ENCODE measurements around the gene SYNGR4.
A peak's percentile ranks its signal among the peaks of the same experiment; 100 is the strongest.

Gene SYNGR4

DNA sequence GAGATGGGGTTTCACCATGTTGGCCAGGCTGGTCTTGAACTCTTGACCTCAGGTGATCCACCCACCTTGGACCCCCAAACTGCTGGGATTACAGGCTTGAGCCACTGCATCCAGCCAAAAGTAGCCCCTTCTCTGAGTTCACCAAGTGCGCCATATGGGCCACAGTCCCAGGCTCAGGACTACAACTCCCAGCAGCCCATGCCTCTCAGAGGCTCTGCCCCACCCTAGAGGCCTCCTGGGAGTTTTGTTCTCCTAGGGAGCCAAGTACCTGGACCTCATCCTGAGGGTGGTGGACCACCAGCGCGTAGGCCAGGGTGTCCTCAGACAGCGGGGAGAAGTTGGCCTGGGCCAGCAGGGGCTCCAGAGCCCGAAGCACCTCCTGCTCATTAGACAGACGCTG, 19.3 kb upstream of the SYNGR4 start:
- ATAC-seq = peak; percentile 44; the same call in 2 of the 3 replicates
- TF ChIP-seq ZC3H10 (CRISPR knock-in tag; IDR thresholded peaks at IDR 0.05) (no peak), ARNTL (CRISPR knock-in tag; IDR thresholded peaks at IDR 0.05; ENCODE audit: borderline replicate concordance, low read depth) (no peak), RARB (CRISPR knock-in tag; IDR thresholded peaks at IDR 0.05) (no peak)
- TF ChIP-seq, protein P1, sequence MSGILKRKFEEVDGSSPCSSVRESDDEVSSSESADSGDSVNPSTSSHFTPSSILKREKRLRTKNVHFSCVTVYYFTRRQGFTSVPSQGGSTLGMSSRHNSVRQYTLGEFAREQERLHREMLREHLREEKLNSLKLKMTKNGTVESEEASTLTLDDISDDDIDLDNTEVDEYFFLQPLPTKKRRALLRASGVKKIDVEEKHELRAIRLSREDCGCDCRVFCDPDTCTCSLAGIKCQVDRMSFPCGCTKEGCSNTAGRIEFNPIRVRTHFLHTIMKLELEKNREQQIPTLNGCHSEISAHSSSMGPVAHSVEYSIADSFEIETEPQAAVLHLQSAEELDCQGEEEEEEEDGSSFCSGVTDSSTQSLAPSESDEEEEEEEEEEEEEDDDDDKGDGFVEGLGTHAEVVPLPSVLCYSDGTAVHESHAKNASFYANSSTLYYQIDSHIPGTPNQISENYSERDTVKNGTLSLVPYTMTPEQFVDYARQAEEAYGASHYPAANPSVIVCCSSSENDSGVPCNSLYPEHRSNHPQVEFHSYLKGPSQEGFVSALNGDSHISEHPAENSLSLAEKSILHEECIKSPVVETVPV (CRISPR knock-in tag; IDR thresholded peaks at IDR 0.05) = no peak

DNA sequence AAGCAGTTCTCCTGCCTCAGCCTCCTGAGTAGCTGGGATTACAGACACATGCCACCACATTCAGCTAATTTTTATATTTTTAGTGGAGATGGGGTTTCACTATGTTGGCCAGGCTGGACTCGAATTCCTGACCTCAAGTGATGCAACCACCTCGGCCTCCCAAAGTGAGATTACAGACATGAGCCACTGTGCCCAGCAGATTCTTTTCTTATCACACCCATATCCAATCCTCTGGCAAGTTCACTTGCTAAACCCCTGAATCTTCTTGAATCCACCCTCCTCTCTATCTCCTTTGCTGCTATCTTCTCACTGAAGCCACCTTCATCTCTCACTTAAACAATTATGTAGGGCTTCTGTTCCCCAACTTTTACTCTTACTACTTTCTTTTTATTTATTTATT, 18.0 kb upstream of the SYNGR4 start:
- TF ChIP-seq ZFP3 (CRISPR knock-in tag; IDR thresholded peaks at IDR 0.05) = no peak
- TF ChIP-seq PPARA (CRISPR knock-in tag; IDR thresholded peaks at IDR 0.05; ENCODE audit: borderline replicate concordance) = no peak
- no peak for TF ChIP-seq GLIS3 (CRISPR knock-in tag; IDR thresholded peaks at IDR 0.05)
- no peak for TF ChIP-seq ZC3H10 (CRISPR knock-in tag; IDR thresholded peaks at IDR 0.05)
- no peak for TF ChIP-seq RARB (CRISPR knock-in tag; IDR thresholded peaks at IDR 0.05)
- TF ChIP-seq TOX (CRISPR knock-in tag; IDR thresholded peaks at IDR 0.05; ENCODE audit: borderline replicate concordance) = no peak
- TF ChIP-seq ZNF70 (CRISPR knock-in tag; IDR thresholded peaks at IDR 0.05) = no peak
- TF ChIP-seq BACH2 (CRISPR knock-in tag; IDR thresholded peaks at IDR 0.05; ENCODE audit: borderline replicate concordance) = no peak
- TF ChIP-seq OSR1 (CRISPR knock-in tag; IDR thresholded peaks at IDR 0.05) = no peak
- ATAC-seq = no peak

DNA sequence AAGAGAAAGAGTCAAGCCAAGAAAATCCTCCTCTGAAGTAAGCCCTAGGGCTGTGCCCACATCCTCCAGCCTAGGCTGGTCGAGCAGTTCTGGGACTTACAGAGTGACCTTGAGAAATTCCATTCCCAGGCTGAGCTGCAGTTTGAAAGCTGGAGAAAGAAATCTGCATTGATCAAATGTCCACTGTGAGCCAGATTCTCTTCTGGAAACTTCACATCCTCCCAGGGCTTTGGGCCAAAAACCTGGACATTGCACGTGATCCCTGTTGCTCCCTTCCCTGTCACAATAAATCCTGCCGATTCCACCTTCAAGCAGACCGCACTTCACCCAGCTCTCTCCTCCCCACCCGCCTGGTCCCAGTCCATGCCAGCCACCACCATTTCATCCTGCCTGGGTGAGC, 16.1 kb upstream of the SYNGR4 start:
- peak; percentile 71 for ATAC-seq
- TF ChIP-seq SNAI2 (CRISPR knock-in tag; IDR thresholded peaks at IDR 0.05) (no peak), ZFP30 (CRISPR knock-in tag; IDR thresholded peaks at IDR 0.05) (no peak), ZC3H10 (CRISPR knock-in tag; IDR thresholded peaks at IDR 0.05) (no peak), BACH2 (CRISPR knock-in tag; IDR thresholded peaks at IDR 0.05; ENCODE audit: borderline replicate concordance) (no peak), CSDC2 (CRISPR knock-in tag; IDR thresholded peaks at IDR 0.05) (no peak), GLIS3 (CRISPR knock-in tag; IDR thresholded peaks at IDR 0.05) (no peak), PPARA (CRISPR knock-in tag; IDR thresholded peaks at IDR 0.05; ENCODE audit: borderline replicate concordance) (no peak), ZFP3 (CRISPR knock-in tag; IDR thresholded peaks at IDR 0.05) (no peak), ZNF8 (CRISPR knock-in tag; IDR thresholded peaks at IDR 0.05) (no peak), TCF4 (CRISPR knock-in tag; IDR thresholded peaks at IDR 0.05; ENCODE audit: borderline replicate concordance) (no peak), ZNF565 (CRISPR knock-in tag; conservative IDR thresholded peaks at IDR 0.05; ENCODE audit: low read depth) (no peak), TOX (CRISPR knock-in tag; IDR thresholded peaks at IDR 0.05; ENCODE audit: borderline replicate concordance) (no peak)
- TF ChIP-seq, protein P2, sequence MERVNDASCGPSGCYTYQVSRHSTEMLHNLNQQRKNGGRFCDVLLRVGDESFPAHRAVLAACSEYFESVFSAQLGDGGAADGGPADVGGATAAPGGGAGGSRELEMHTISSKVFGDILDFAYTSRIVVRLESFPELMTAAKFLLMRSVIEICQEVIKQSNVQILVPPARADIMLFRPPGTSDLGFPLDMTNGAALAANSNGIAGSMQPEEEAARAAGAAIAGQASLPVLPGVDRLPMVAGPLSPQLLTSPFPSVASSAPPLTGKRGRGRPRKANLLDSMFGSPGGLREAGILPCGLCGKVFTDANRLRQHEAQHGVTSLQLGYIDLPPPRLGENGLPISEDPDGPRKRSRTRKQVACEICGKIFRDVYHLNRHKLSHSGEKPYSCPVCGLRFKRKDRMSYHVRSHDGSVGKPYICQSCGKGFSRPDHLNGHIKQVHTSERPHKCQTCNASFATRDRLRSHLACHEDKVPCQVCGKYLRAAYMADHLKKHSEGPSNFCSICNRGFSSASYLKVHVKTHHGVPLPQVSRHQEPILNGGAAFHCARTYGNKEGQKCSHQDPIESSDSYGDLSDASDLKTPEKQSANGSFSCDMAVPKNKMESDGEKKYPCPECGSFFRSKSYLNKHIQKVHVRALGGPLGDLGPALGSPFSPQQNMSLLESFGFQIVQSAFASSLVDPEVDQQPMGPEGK (CRISPR knock-in tag; IDR thresholded peaks at IDR 0.05; ENCODE audit: borderline replicate concordance) = no peak
- TF ChIP-seq, protein P3, sequence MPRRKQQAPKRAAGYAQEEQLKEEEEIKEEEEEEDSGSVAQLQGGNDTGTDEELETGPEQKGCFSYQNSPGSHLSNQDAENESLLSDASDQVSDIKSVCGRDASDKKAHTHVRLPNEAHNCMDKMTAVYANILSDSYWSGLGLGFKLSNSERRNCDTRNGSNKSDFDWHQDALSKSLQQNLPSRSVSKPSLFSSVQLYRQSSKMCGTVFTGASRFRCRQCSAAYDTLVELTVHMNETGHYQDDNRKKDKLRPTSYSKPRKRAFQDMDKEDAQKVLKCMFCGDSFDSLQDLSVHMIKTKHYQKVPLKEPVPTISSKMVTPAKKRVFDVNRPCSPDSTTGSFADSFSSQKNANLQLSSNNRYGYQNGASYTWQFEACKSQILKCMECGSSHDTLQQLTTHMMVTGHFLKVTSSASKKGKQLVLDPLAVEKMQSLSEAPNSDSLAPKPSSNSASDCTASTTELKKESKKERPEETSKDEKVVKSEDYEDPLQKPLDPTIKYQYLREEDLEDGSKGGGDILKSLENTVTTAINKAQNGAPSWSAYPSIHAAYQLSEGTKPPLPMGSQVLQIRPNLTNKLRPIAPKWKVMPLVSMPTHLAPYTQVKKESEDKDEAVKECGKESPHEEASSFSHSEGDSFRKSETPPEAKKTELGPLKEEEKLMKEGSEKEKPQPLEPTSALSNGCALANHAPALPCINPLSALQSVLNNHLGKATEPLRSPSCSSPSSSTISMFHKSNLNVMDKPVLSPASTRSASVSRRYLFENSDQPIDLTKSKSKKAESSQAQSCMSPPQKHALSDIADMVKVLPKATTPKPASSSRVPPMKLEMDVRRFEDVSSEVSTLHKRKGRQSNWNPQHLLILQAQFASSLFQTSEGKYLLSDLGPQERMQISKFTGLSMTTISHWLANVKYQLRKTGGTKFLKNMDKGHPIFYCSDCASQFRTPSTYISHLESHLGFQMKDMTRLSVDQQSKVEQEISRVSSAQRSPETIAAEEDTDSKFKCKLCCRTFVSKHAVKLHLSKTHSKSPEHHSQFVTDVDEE (CRISPR knock-in tag; IDR thresholded peaks at IDR 0.05) = no peak

DNA sequence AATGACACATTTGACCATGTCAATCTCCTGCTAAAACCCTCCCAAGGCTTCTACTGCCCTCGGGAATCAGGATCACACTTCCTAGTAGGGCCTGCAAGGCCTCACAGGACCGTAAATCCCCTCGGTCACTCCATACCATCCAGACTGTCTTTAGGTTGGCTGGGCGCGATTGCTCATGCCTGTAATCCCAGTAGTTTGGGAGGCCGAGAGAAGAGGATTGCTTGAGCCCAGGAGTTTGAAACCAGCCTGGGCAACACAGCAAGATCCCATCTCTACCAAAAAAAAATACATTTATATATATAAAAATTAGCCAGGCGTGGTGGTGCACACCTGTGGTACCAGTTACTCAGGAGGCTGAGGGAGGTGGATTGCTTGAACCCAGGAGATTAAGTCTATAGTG, 15.4 kb upstream of the SYNGR4 start:
- TF ChIP-seq RARB (CRISPR knock-in tag; IDR thresholded peaks at IDR 0.05) (no peak), ISL1 (CRISPR knock-in tag; IDR thresholded peaks at IDR 0.05) (no peak), TCF4 (CRISPR knock-in tag; IDR thresholded peaks at IDR 0.05; ENCODE audit: borderline replicate concordance) (no peak), ZC3H10 (CRISPR knock-in tag; IDR thresholded peaks at IDR 0.05) (no peak)
- ATAC-seq = no peak

DNA sequence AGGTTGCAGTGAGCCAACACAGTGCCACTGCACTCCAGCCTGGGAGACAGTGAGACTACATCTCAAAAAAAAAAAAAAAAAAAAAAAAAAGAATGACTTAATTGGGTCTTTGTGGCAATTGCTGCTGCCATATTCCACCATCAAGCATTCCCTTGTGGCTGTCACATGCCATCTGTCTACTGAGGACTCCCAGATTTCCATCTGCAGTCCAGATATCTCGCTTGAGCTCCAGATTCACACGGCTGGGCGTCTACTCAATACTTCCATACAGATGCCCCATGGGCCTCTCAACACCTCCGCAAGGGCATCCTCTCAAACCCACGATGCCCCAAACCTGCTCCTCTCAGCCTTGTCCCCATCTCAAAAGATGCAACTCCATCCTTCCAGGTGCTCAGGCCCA, 13.3 kb upstream of the SYNGR4 start:
- ATAC-seq = no peak
- TF ChIP-seq, protein P2 (CRISPR knock-in tag; IDR thresholded peaks at IDR 0.05; ENCODE audit: borderline replicate concordance) = no peak
- TF ChIP-seq, protein P4, sequence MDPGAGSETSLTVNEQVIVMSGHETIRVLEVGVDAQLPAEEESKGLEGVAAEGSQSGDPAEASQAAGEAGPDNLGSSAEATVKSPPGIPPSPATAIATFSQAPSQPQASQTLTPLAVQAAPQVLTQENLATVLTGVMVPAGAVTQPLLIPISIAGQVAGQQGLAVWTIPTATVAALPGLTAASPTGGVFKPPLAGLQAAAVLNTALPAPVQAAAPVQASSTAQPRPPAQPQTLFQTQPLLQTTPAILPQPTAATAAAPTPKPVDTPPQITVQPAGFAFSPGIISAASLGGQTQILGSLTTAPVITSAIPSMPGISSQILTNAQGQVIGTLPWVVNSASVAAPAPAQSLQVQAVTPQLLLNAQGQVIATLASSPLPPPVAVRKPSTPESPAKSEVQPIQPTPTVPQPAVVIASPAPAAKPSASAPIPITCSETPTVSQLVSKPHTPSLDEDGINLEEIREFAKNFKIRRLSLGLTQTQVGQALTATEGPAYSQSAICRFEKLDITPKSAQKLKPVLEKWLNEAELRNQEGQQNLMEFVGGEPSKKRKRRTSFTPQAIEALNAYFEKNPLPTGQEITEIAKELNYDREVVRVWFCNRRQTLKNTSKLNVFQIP (CRISPR knock-in tag; IDR thresholded peaks at IDR 0.05; ENCODE audit: borderline replicate concordance, low read depth) = no peak
- TF ChIP-seq, protein P5, sequence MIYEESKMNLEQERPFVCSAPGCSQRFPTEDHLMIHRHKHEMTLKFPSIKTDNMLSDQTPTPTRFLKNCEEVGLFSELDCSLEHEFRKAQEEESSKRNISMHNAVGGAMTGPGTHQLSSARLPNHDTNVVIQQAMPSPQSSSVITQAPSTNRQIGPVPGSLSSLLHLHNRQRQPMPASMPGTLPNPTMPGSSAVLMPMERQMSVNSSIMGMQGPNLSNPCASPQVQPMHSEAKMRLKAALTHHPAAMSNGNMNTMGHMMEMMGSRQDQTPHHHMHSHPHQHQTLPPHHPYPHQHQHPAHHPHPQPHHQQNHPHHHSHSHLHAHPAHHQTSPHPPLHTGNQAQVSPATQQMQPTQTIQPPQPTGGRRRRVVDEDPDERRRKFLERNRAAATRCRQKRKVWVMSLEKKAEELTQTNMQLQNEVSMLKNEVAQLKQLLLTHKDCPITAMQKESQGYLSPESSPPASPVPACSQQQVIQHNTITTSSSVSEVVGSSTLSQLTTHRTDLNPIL (CRISPR knock-in tag; IDR thresholded peaks at IDR 0.05; ENCODE audit: low read depth) = no peak
- TF ChIP-seq, protein P1 (CRISPR knock-in tag; IDR thresholded peaks at IDR 0.05) = no peak
- no peak for TF ChIP-seq SNAI2 (CRISPR knock-in tag; IDR thresholded peaks at IDR 0.05)
- no peak for TF ChIP-seq ZC3H10 (CRISPR knock-in tag; IDR thresholded peaks at IDR 0.05)
- TF ChIP-seq GLIS3 (CRISPR knock-in tag; IDR thresholded peaks at IDR 0.05) = no peak

Measured in SK-N-SH treated with all-trans-retinoic acid at 6 μM for 48 hours (cell line).